HG02943 (cell line): ENCODE data around the gene TMEM161A.
"Not testable (repeated sequence)": the region's sequence is repeated elsewhere in the genome, so short reads cannot be mapped to it uniquely, and the experiment has no call there.

Source experiments
- ATAC-seq: cut with Tn5 transposase; IDR thresholded peaks from one replicate; pipeline ENCODE4 v1.9.1; 2021; ENCODE audit warnings: mild to moderate bottlenecking, low read depth, moderate library complexity; ENCODE audit not compliant: unreplicated experiment

The TMEM161A gene

GRCh38 chr19:19123386-19123785, 14.9 kb downstream of the TMEM161A start:
- no peak for ATAC-seq

DNA sequence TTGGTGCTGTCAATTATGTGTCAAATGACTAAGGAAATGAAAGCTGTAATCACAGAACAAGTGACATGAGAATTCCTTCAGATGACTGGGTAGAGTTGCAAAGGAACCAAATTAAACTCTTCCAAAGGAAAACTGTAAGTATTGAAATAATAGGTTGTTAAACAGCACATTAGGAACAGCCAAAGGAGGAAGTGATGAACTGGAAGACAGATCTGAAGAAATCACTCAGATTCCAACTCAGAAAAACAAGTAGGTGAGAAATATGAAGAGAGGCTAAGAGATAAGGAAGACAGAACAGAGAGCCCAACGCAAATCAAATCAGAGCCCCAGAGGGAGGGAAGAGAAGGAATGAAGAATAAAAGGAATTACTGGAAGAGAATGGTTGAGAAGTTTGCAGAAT, 15.4 kb downstream of the TMEM161A start:
- ATAC-seq, result no peak

GRCh38 chr19:19121371-19121770, 16.9 kb downstream of the TMEM161A start:
- ATAC-seq, result no peak

DNA sequence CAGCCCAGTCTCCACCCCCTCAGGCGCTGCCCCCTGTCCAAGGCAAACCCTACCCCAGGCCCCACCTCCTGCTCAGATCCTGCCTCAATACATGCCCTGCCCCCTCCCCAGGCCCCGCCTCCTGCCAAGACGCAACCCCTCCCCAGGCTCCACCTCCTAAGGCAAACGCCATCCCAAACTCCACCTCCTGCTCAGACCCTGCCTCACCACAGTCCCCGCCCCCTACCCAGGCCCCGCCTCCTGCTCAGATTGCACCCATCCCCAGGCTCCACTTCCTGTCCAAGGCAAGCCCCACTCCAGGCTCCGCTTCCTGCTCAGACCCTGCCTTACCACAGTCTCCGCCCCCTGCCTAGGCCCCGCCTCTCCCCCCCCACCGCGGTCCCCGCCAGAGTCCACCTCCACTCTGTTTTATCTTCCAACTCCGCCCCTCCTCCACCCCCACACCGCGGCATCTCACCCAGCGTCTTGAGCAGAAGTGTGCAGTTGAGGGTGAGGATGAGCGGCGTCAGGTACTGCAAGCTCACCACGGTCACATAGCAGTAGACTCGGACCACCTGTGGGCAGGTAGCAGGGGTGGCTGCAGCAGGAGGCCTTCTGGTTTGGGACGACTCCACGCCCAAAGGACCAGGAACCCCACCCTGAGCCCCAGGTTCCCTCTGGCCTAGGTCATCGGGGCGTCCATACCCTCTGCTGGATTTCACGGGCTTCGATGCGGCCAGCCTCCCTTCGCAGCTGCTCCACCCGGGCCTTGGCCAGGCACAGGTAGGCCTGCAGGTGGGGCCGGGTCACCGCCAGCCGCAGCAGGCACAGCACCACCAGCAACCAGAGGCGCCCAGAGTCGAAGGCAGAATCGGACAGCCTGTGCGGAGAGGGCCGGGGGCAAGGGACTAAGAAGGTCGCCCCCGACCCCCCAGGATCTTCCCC, 17.7 kb downstream of the TMEM161A start:
- no peak for ATAC-seq

- no peak for ATAC-seq
Observed at GRCh38 chr19:19119325-19120237, 18.7 kb downstream of the TMEM161A start.

GRCh38 chr19:19115954-19116353, 22.3 kb downstream of the TMEM161A start:
- ATAC-seq, result no peak

- ATAC-seq, result no peak
Observed at GRCh38 chr19:19113040-19113626, 25.1 kb downstream of the TMEM161A start.

GRCh38 chr19:19111967-19112580, 26.2 kb downstream of the TMEM161A start:
- no peak for ATAC-seq

GRCh38 chr19:19111136-19111835, 27.0 kb downstream of the TMEM161A start:
- ATAC-seq, result no peak

DNA sequence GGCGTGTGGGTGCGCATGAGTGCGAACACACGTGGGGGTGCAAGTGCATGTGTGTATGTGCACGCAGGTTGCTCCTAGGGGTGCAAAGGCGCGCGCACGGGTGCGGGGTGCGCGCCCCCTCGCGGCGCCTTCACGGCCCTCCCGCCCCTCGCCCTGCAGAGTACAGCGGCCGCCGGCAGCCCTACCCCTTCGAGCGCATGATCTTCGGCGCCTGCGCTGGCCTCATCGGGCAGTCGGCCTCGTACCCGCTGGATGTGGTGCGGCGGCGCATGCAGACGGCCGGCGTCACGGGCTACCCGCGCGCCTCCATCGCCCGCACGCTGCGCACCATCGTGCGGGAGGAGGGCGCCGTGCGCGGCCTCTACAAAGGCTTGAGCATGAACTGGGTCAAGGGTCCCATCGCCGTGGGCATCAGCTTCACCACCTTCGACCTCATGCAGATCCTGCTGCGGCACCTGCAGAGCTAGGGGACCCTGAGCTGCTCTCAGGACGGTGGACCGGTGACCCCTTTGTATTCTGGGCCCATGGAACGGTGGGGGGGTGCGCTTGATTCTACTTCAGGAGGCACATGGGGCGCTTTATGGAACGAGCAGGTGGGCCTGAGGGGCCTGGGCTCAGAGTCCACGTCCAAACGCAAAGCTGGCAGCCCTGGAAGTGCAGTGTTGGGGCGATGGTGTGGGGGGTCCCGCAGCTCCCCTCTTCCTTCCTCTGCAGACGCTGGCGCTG, 27.7 kb downstream of the TMEM161A start:
- ATAC-seq, result no peak

- no peak for ATAC-seq
Observed at GRCh38 chr19:19109601-19110000, 28.7 kb downstream of the TMEM161A start.

DNA sequence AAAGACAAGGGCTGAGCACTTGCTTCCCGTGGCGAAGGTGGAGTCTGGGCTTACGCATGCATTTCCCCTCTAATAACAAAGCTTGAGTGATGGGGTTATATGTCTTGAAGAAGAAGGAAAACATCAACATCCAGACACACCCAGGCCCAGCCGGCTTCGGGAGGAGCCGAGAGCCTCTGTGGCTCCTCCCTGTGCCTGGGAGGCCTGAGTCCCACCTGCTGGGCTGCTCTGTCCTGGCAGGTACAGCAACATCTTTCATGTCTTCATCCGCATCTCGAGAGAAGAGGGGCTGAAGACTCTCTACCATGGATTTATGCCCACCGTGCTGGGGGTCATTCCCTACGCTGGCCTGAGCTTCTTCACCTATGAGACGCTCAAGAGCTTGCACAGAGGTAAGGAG, 30.6 kb downstream of the TMEM161A start:
- ATAC-seq, result no peak

- ATAC-seq, result not testable (repeated sequence)
Observed at GRCh38 chr19:19106938-19107337, 31.3 kb downstream of the TMEM161A start.

- no peak for ATAC-seq
Observed at GRCh38 chr19:19106056-19106551, 32.2 kb downstream of the TMEM161A start.

- ATAC-seq, result no peak
Observed at GRCh38 chr19:19105365-19106055, 32.8 kb downstream of the TMEM161A start.

DNA sequence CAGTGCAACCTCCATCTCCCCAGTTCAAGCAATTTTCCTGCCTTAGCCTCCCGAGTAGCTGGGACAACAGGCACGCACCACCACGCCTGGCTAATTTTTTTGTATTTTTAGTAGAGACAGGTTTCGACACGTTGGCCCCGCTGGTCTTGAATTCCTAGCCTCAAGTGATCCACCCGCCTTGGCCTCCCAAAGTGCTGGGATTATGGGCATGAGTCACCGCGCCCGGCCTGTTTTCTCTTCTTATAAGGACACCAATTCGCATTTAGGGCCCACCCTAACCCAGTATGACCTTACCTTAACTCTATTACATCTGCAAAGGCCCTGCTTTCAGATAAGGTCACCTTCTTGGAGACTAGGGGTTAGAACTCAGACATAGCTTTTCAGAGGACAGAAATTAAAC, 35.1 kb downstream of the TMEM161A start:
- ATAC-seq, result no peak

DNA sequence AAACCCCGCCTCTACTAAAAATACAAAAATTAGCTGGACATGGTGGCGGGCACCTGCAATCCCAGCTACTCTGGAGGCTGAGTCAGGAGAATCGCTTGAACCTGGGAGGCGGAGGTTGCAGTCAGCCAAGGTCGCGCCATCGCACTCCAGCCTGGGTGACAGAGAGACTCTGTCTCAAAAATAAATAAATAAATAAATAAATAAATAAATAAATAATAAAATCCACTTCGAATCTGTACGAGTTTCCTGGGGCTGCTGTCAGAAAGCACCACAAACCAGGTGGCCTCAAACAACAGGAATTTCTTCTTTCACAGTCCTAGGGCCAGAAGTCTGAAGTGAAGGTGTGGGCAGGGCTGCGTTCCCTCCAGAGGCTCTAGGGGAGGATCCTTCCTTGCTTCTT, 35.7 kb downstream of the TMEM161A start:
- not testable (repeated sequence) for ATAC-seq

DNA sequence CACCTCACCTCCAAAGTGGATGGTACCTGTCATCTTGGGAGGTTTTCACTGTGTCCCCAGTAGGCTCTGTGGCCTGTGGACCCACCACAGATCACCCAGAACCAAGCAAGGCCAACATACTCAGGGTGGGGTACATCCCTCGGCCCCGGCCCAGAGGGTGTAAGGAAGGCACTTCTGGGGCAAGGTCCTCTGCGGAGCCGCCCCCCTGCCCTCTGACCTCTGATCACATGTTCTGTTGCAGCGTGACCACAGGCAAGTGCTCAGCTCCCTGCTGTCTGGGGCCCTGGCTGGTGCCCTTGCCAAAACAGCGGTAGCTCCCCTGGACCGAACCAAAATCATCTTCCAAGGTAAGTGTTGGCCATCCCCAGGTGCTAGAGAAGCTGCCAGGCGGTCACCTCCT, 36.7 kb downstream of the TMEM161A start:
- no peak for ATAC-seq
